K562 (cell line): ENCODE data around the gene VRK1. TPM values are rescaled to one million over a fixed set of nuclear protein-coding genes. Genes with fewer than 3 reads are reported as not detected.

Experiments used
- BRD4 ChIP-seq: fragments of 200-600 bp; sonication (generic); IDR thresholded peaks from 2 replicates; pipeline ENCODE4 v1.6.1; 2017; ENCODE audit warnings: inconsistent platforms
- BRD9 ChIP-seq: fragments of 450-650 bp; IDR thresholded peaks from 2 replicates; pipeline ENCODE4 v1.6.1; 2018; ENCODE audit warnings: low read depth; ENCODE audit not compliant: partially characterized antibody
- ETV1 ChIP-seq: fragments of 450-650 bp; conservative IDR thresholded peaks from 2 replicates; pipeline ENCODE4 v1.6.1; 2016; ENCODE audit warnings: missing genetic modification characterization, control low read depth, low read depth, missing compliant biosample characterization
- HEY1 ChIP-seq: fragments of 250-450 bp; sonication (Bioruptor Pico); IDR thresholded peaks from 2 replicates; pipeline ENCODE4 v1.5.0; 2020; ENCODE audit warnings: mild to moderate bottlenecking, moderate library complexity, borderline replicate concordance
- JUND ChIP-seq, 2 experiments: IDR thresholded peaks; 2 replicates in 1 of 2; 3 replicates in 1 of 2; pipeline ENCODE4 v1.6.1; 2011; ENCODE audit warnings: borderline replicate concordance in 2 of 2, low read depth in 2 of 2, low read length in 2 of 2, improper control_type of control experiment in 1 of 2, missing biosample characterization in 1 of 2, missing genetic modification characterization in 1 of 2, missing genetic modification reagents in 1 of 2
- NR0B1 ChIP-seq: fragments of 450-650 bp; IDR thresholded peaks from one replicate; pipeline ENCODE4 v1.6.1; 2018; ENCODE audit warnings: mild to moderate bottlenecking, moderate library complexity; ENCODE audit not compliant: partially characterized antibody
- RBM17 ChIP-seq: fragments of 200-400 bp; formaldehyde crosslinking; IDR thresholded peaks from 2 replicates; pipeline ENCODE4 v1.6.1; 2017; ENCODE audit warnings: low read depth, mild to moderate bottlenecking, low read length, borderline replicate concordance
- TBL1XR1 ChIP-seq, 2 experiments: IDR thresholded peaks; 2 replicates each; pipeline ENCODE4 v1.6.1; 2012; ENCODE audit warnings: improper control_type of control experiment in 2 of 2, low read length in 2 of 2, mild to moderate bottlenecking in 1 of 2
- TSHZ1 ChIP-seq: fragments of 250-450 bp; sonication (Bioruptor Pico); IDR thresholded peaks from 2 replicates; pipeline ENCODE4 v1.4.0; 2020; ENCODE audit warnings: mild to moderate bottlenecking, moderate library complexity
- YY1 ChIP-seq, 3 experiments: IDR thresholded peaks; 2 replicates each; pipeline ENCODE4 v1.6.1; 2011; ENCODE audit warnings: low read length in 2 of 3, mild to moderate bottlenecking in 2 of 3, moderate library complexity in 2 of 3, borderline replicate concordance in 1 of 3, control low read depth in 1 of 3, low read depth in 1 of 3; ENCODE audit not compliant: insufficient read depth in 3 of 3, insufficient replicate concordance in 2 of 3, control insufficient read depth in 1 of 3, insufficient read length in 1 of 3; ENCODE audit errors: extremely low read depth in 1 of 3
- ZNF23 ChIP-seq: fragments of 250-450 bp; sonication (Bioruptor Pico); IDR thresholded peaks from 2 replicates; pipeline ENCODE4 v1.4.0; 2020; ENCODE audit warnings: mild to moderate bottlenecking
- ZNF274 ChIP-seq: IDR thresholded peaks from 2 replicates; pipeline ENCODE4 v1.6.1; 2011; ENCODE audit warnings: low read depth, mild to moderate bottlenecking, low read length, moderate library complexity, borderline replicate concordance
- polyA plus RNA-seq, 8 experiments: library from polyadenylated mRNA; depleted of rRNA in 4 of 8; stranded (reverse) in 5 of 8; unstranded in 3 of 8; fragments of >200 nt; fragmentation: Nextera tagmentation in 2 of 8; fragmentation: Illumina TruSeq in 1 of 8; extraction: Ambion mirVana in 2 of 8; extraction: Trizol in 1 of 8; gene quantifications; 2 replicates each; pipeline versions ENCODE4 v1.2.1 to v1.2.3, GENCODE V29; 2011 to 2014; ENCODE audit warnings: inconsistent platforms in 1 of 8, missing spikeins in 1 of 8
- total RNA-seq, 7 experiments: library from RNA; depleted of rRNA in 6 of 7; stranded (reverse); fragments of >200 nt in 6 of 7; fragmentation: Illumina TruSeq in 2 of 7; extraction: Trizol in 2 of 7; gene quantifications; 2 replicates each; pipeline versions ENCODE4 v1.2.1 to v1.2.3, GENCODE V29; 2011 to 2021; ENCODE audit warnings: low replicate concordance in 1 of 7
- TF ChIP-seq, protein P1 (sequence below), 2 experiments: fragments of 450-650 bp in 1 of 2; sonication (generic) in 1 of 2; formaldehyde crosslinking in 1 of 2; IDR thresholded peaks in 1 of 2; conservative IDR thresholded peaks in 1 of 2; 2 replicates each; pipeline versions ENCODE4 v1.6.1 to v1.8.1; 2016 to 2023; ENCODE audit warnings: mild to moderate bottlenecking in 2 of 2, moderate library complexity in 2 of 2, inconsistent platforms in 1 of 2, missing genetic modification reagents in 1 of 2
- TF ChIP-seq, protein P2 (sequence below), 3 experiments: fragments of 200-800 bp in 1 of 3; fragments of 250-450 bp in 1 of 3; fragments of 450-650 bp in 1 of 3; sonication (Bioruptor Pico) in 1 of 3; sonication (Bioruptor generic) in 1 of 3; formaldehyde crosslinking in 1 of 3; IDR thresholded peaks; 2 replicates each; pipeline versions ENCODE4 v1.6.1 to v1.8.0; 2016 to 2022; ENCODE audit warnings: mild to moderate bottlenecking in 2 of 3, missing genetic modification characterization in 2 of 3, missing compliant biosample characterization in 1 of 3, moderate library complexity in 1 of 3

VRK1 gene
- total and polyA plus RNA-seq, 9 of the 15 experiments (the other 6 are each of a cell fraction or from before 2014, with no cell fraction given) = 83.6 to 177 (median 116) TPM

GRCh38 chr14:96917442-96917963 is 120.3 kb downstream of the VRK1 start (continued):
- peak; percentile 30 for TF ChIP-seq BRD9
- TF ChIP-seq ZNF274 = no peak; the same call in 1 of the 2 replicates
- TF ChIP-seq JUND (IDR thresholded peaks at IDR 0.05; ENCODE audit: borderline replicate concordance, low read depth, low read length) = peak; percentile 69
- TF ChIP-seq JUND (tag; IDR thresholded peaks at IDR 0.05; ENCODE audit: borderline replicate concordance, low read depth, low read length) = peak; percentile 64; the same call in 1 of the 3 replicates
- TF ChIP-seq BRD4 = no peak
- TF ChIP-seq YY1 (IDR thresholded peaks at IDR 0.05; ENCODE audit: borderline replicate concordance in 1 of 3, control insufficient read depth in 1 of 3, extremely low read depth in 1 of 3, insufficient read depth in 3 of 3, insufficient read length in 1 of 3, insufficient replicate concordance in 2 of 3, low read depth in 1 of 3, low read length in 2 of 3) = no peak
- TF ChIP-seq RBM17 = no peak
- TF ChIP-seq, protein P1, sequence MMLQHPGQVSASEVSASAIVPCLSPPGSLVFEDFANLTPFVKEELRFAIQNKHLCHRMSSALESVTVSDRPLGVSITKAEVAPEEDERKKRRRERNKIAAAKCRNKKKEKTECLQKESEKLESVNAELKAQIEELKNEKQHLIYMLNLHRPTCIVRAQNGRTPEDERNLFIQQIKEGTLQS (IDR thresholded peaks at IDR 0.05) = peak; percentile 46; the same call in 1 of the 2 replicates
- TF ChIP-seq, protein P1 (CRISPR knock-in tag; conservative IDR thresholded peaks at IDR 0.05) = no peak; the same call in 1 of the 2 replicates
- TF ChIP-seq NR0B1 = no peak
- TF ChIP-seq TBL1XR1 (IDR thresholded peaks at IDR 0.05; ENCODE audit: low read length in 2 of 2) = peak; percentile 92 to 95
- 0 out of 2 replicates have a peak, but pooled peaks have one; percentile 40 for TF ChIP-seq ZNF23 (CRISPR knock-in tag)
- TF ChIP-seq TSHZ1 (CRISPR knock-in tag) = no peak
- TF ChIP-seq, protein P2, sequence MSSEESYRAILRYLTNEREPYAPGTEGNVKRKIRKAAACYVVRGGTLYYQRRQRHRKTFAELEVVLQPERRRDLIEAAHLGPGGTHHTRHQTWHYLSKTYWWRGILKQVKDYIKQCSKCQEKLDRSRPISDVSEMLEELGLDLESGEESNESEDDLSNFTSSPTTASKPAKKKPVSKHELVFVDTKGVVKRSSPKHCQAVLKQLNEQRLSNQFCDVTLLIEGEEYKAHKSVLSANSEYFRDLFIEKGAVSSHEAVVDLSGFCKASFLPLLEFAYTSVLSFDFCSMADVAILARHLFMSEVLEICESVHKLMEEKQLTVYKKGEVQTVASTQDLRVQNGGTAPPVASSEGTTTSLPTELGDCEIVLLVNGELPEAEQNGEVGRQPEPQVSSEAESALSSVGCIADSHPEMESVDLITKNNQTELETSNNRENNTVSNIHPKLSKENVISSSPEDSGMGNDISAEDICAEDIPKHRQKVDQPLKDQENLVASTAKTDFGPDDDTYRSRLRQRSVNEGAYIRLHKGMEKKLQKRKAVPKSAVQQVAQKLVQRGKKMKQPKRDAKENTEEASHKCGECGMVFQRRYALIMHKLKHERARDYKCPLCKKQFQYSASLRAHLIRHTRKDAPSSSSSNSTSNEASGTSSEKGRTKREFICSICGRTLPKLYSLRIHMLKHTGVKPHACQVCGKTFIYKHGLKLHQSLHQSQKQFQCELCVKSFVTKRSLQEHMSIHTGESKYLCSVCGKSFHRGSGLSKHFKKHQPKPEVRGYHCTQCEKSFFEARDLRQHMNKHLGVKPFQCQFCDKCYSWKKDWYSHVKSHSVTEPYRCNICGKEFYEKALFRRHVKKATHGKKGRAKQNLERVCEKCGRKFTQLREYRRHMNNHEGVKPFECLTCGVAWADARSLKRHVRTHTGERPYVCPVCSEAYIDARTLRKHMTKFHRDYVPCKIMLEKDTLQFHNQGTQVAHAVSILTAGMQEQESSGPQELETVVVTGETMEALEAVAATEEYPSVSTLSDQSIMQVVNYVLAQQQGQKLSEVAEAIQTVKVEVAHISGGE (CRISPR knock-in tag; IDR thresholded peaks at IDR 0.05) = peak in 1 of 3 experiments; percentile 79; a peak in 1 of 6 replicates
- TF ChIP-seq ETV1 (tag) = peak; percentile 52; the same call in 1 of the 2 replicates
- no peak for TF ChIP-seq HEY1
